GM18526 (cell line): ENCODE data around the gene TTC39C.

Source experiments
- POLR2A ChIP-seq: IDR thresholded peaks from 3 replicates; pipeline ENCODE4 v1.6.1; 2011; ENCODE audit not compliant: insufficient read length; ENCODE audit errors: extremely low read depth

The TTC39C gene

GRCh38 chr18:24014062-24014985 is at the start of gene TTC39C:
Gene TTC39C, plus strand, starts transcription at chr18:24014754. Its CDS starts 118 bp downstream, at chr18:24014872.
- TF ChIP-seq POLR2A = peak; percentile 37

- TF ChIP-seq POLR2A = no peak
Measured at GRCh38 chr18:23966909-23967308, 47.6 kb upstream of the TTC39C start.

GRCh38 chr18:23967321-23968089 is 47.0 kb upstream of the TTC39C start:
- no peak for TF ChIP-seq POLR2A

GRCh38 chr18:23968638-23969604 is 45.6 kb upstream of the TTC39C start:
- TF ChIP-seq POLR2A = no peak

- no peak for TF ChIP-seq POLR2A
Measured at GRCh38 chr18:23969664-23970063, 44.9 kb upstream of the TTC39C start.

- TF ChIP-seq POLR2A = no peak
Measured at GRCh38 chr18:23970161-23971096, 44.1 kb upstream of the TTC39C start.

GRCh38 chr18:23971097-23971440 is 43.5 kb upstream of the TTC39C start:
- TF ChIP-seq POLR2A = no peak

- TF ChIP-seq POLR2A = no peak
Measured at GRCh38 chr18:23971666-23972230, 42.8 kb upstream of the TTC39C start.

GRCh38 chr18:23972453-23972852 is 42.1 kb upstream of the TTC39C start:
- TF ChIP-seq POLR2A = no peak

GRCh38 chr18:23977103-23977502 is 37.5 kb upstream of the TTC39C start:
- TF ChIP-seq POLR2A = no peak

GRCh38 chr18:23977719-23978483 is 36.7 kb upstream of the TTC39C start:
- no peak for TF ChIP-seq POLR2A

GRCh38 chr18:23981369-23981980 is 33.1 kb upstream of the TTC39C start:
- TF ChIP-seq POLR2A = no peak
